HEK293 (cell line): ENCODE data around the gene SAMD11.
A peak's percentile ranks its signal among the peaks of the same experiment; 100 is the strongest.

Experiments
- CTCF ChIA-PET: fragments of 350-600 bp; formaldehyde crosslinking; extraction: SDS; loops from one replicate; lab custom pipeline; 2021; ENCODE audit warnings: antibody characterized with exemption; lab: Yijun Ruan, JAX
- POLR2A ChIA-PET: fragments of 300-600 bp; formaldehyde crosslinking; extraction: SDS; loops from one replicate; lab custom pipeline; 2020; ENCODE audit warnings: antibody characterized with exemption, inconsistent platforms; lab: Yijun Ruan, JAX
- H3K27ac ChIP-seq: fragments of 200-500 bp; sonication (Bioruptor generic); 2 replicates; pipeline ENCODE4 v1.5.1; 2014; ENCODE audit warnings: low read depth, low read length, control low read depth, inconsistent platforms; ENCODE audit errors: extremely low read depth
- H3K36me3 ChIP-seq, 2 experiments: fragments of 200-500 bp in 1 of 2; sonication (Bioruptor generic) in 1 of 2; 1 replicate in 1 of 2; 2 replicates in 1 of 2; pipeline ENCODE4 v1.5.1; 2014 to 2017; ENCODE audit warnings: inconsistent platforms in 2 of 2, low read length in 2 of 2; ENCODE audit not compliant: control insufficient read depth in 2 of 2, insufficient read depth in 1 of 2
- H3K4me1 ChIP-seq: fragments of 200-500 bp; sonication (Bioruptor generic); 2 replicates; pipeline ENCODE4 v1.5.1; 2014; ENCODE audit warnings: mild to moderate bottlenecking, low read length, inconsistent platforms; ENCODE audit not compliant: control insufficient read depth, insufficient read depth
- H3K4me3 ChIP-seq: 2 replicates; pipeline ENCODE4 v1.5.1; 2011; ENCODE audit warnings: low read depth, mild to moderate bottlenecking, control low read depth, low read length, moderate library complexity
- H3K9me3 ChIP-seq: fragments of 200-500 bp; sonication (Bioruptor generic); 2 replicates; pipeline ENCODE4 v1.5.1; 2014; ENCODE audit warnings: low read depth, low read length, inconsistent platforms; ENCODE audit not compliant: control insufficient read depth, insufficient read depth
- GLI2 ChIP-seq: fragments of 450-650 bp; formaldehyde crosslinking; IDR thresholded peaks from 2 replicates; pipeline ENCODE4; 2017; ENCODE audit warnings: missing biosample characterization, missing genetic modification characterization, low read depth, borderline replicate concordance
- KLF10 ChIP-seq: fragments of 450-650 bp; IDR thresholded peaks from 2 replicates; pipeline ENCODE4 v1.5.1; 2018; ENCODE audit warnings: missing biosample characterization, mild to moderate bottlenecking, missing genetic modification characterization
- KLF17 ChIP-seq: fragments of 450-650 bp; formaldehyde crosslinking; IDR thresholded peaks from 2 replicates; pipeline ENCODE4 v1.5.1; 2016; ENCODE audit warnings: missing biosample characterization, missing genetic modification characterization
- OSR2 ChIP-seq: fragments of 450-650 bp; formaldehyde crosslinking; IDR thresholded peaks from 2 replicates; pipeline ENCODE4 v1.5.1; 2016; ENCODE audit warnings: missing biosample characterization, missing genetic modification characterization
- PRDM2 ChIP-seq: fragments of 450-650 bp; formaldehyde crosslinking; IDR thresholded peaks from 2 replicates; pipeline ENCODE4 v1.5.1; 2016; ENCODE audit warnings: missing biosample characterization, missing genetic modification characterization, borderline replicate concordance
- SALL2 ChIP-seq: fragments of 450-650 bp; formaldehyde crosslinking; IDR thresholded peaks from 2 replicates; pipeline ENCODE4 v1.5.0; 2017; ENCODE audit warnings: missing biosample characterization, mild to moderate bottlenecking, missing genetic modification characterization, borderline replicate concordance
- YY1 ChIP-seq: fragments of 450-650 bp; formaldehyde crosslinking; IDR thresholded peaks from 2 replicates; pipeline ENCODE4 v1.5.1; 2018; ENCODE audit warnings: missing biosample characterization, missing genetic modification characterization
- ZBTB8A ChIP-seq: fragments of 450-650 bp; formaldehyde crosslinking; IDR thresholded peaks from 2 replicates; pipeline ENCODE4 v1.5.1; 2016; ENCODE audit warnings: missing biosample characterization, missing genetic modification characterization
- ZFP69B ChIP-seq: fragments of 450-650 bp; formaldehyde crosslinking; IDR thresholded peaks from 2 replicates; pipeline ENCODE4 v1.5.1; 2016; ENCODE audit warnings: missing biosample characterization, missing genetic modification characterization
- ZNF398 ChIP-seq: fragments of 450-650 bp; formaldehyde crosslinking; IDR thresholded peaks from 2 replicates; pipeline ENCODE4 v1.5.1; 2017; ENCODE audit warnings: missing biosample characterization, missing genetic modification characterization
- ZNF600 ChIP-seq: fragments of 450-650 bp; formaldehyde crosslinking; IDR thresholded peaks from 2 replicates; pipeline ENCODE4 v1.5.1; 2016; ENCODE audit warnings: missing biosample characterization, missing genetic modification characterization
- TF ChIP-seq, protein P1 (sequence below): fragments of 450-650 bp; formaldehyde crosslinking; IDR thresholded peaks from 2 replicates; pipeline ENCODE4 v1.5.1; 2016; ENCODE audit warnings: missing biosample characterization, missing genetic modification characterization, borderline replicate concordance
- TF ChIP-seq, protein P2 (sequence below): fragments of 450-650 bp; formaldehyde crosslinking; IDR thresholded peaks from 2 replicates; pipeline ENCODE4 v1.5.1; 2016; ENCODE audit warnings: missing biosample characterization, missing genetic modification characterization

The SAMD11 gene

DNA sequence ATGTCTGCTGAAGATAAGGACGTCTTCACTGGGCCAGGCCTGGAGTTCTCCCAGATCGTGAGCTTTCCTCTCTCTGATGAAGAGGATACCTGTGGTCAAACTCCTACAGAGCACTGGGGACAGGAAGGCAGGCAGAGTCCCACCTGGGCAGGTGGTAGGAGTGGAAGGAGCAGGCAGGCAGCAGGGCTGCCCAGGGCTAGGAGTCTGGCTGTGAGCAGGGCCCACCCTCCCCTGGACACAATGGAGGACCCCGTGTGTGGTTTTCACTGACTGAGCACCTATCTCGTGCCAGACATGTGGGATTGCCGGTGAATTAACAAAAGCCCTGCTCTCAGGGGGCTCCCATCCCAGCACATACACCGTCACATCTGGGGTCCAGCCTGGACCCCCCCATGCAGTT lies 4.9 kb upstream of the SAMD11 start (continued):
- TF ChIP-seq ZNF398, result no peak

DNA sequence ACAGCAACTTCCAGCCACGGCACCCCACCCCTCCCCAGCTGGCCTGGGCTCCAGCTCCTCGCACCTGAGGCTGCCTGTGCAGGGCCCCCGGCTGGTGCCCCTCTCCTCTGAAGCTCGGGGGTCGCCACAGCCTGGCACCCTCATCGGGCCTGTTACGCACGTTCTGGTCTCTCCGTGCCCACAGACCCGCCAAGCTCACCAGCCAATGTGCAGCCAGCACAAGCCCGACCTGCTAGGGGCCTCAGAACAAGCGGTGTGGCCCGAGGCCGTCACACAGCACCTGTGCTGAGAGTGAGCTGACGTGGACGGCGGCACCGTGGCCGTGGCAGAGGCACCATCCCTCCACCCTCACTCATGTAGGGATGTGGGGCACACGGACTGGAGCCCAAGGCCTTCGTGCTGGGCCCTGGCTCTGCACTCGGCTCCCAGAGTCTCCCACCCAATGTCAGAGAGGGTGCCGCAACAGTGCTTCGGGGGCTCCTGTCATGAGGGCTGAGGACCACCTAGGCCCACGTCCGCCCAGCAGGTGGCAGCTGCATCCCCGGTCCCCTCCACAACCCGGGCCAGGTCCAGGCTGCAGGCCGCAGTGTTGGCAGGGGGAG lies 4.4 kb upstream of the SAMD11 start:
- no peak overlapping the region for H3K4me3 ChIP-seq
- CTCF ChIA-PET, result interaction anchor here (0.6 to 2.4 kb wide), 3 partner anchors 11 to 20 kb away, joined by 3 to 17 read pairs (median 3); no protein-coding TSS in a partner anchor
- H3K4me1 ChIP-seq, result peaks cover 32% of the 10 kb centered on the region
- peaks cover 0 to 22% of the 10 kb centered on the region in 2 experiments; a peak in 1 of 3 replicates for H3K36me3 ChIP-seq
- POLR2A ChIA-PET, result interaction anchor here (0.9 to 5.2 kb wide), 4 partner anchors 11 to 30 kb away, joined by 3 to 106 read pairs (median 14); no protein-coding TSS in a partner anchor
- no peak overlapping the region for H3K27ac ChIP-seq
- H3K9me3 ChIP-seq, result no peaks in the 10 kb centered on the region
- peak; percentile 72 for TF ChIP-seq ZNF600 (tag by site-specific recombination)
- TF ChIP-seq OSR2 (tag by site-specific recombination), result no peak
- TF ChIP-seq KLF10, result no peak
- TF ChIP-seq, protein P1, sequence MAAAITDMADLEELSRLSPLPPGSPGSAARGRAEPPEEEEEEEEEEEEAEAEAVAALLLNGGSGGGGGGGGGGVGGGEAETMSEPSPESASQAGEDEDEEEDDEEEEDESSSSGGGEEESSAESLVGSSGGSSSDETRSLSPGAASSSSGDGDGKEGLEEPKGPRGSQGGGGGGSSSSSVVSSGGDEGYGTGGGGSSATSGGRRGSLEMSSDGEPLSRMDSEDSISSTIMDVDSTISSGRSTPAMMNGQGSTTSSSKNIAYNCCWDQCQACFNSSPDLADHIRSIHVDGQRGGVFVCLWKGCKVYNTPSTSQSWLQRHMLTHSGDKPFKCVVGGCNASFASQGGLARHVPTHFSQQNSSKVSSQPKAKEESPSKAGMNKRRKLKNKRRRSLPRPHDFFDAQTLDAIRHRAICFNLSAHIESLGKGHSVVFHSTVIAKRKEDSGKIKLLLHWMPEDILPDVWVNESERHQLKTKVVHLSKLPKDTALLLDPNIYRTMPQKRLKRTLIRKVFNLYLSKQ (tag by site-specific recombination), result no peak
- TF ChIP-seq, protein P2, sequence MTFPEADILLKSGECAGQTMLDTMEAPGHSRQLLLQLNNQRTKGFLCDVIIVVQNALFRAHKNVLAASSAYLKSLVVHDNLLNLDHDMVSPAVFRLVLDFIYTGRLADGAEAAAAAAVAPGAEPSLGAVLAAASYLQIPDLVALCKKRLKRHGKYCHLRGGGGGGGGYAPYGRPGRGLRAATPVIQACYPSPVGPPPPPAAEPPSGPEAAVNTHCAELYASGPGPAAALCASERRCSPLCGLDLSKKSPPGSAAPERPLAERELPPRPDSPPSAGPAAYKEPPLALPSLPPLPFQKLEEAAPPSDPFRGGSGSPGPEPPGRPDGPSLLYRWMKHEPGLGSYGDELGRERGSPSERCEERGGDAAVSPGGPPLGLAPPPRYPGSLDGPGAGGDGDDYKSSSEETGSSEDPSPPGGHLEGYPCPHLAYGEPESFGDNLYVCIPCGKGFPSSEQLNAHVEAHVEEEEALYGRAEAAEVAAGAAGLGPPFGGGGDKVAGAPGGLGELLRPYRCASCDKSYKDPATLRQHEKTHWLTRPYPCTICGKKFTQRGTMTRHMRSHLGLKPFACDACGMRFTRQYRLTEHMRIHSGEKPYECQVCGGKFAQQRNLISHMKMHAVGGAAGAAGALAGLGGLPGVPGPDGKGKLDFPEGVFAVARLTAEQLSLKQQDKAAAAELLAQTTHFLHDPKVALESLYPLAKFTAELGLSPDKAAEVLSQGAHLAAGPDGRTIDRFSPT (tag by site-specific recombination), result peak; percentile 65
- peak; percentile 51; the same call in 1 of the 2 replicates for TF ChIP-seq ZBTB8A (tag by site-specific recombination)

DNA sequence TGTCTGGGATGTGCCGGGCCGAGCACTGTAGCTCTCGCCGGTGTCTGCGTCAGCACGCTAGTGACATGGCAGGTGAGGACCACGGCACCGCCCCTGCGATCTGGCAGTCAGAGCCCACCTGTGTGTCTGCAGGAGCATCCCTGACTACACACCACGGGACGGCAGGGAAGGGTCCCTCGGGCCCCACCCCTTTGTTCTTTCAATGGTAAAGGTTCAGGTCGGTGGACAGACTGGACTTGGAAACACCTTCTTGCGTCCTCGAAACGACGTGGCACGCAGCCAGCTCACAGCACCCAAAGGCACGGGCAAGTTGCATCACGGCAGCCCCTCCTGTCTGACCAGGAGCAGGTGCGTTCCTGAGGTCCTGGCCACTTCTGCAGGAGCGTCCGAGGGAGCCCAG lies 3.7 kb upstream of the SAMD11 start:
- POLR2A ChIA-PET, result interaction anchor here (1.0 to 5.2 kb wide), 5 partner anchors 8 to 29 kb away, joined by 5 to 106 read pairs (median 14); no protein-coding TSS in a partner anchor
- Histone ChIP-seq H3K36me3 (peaks cover 0 to 22% of the 10 kb centered on the region in 2 experiments; a peak in 1 of 3 replicates), H3K27ac (peak overlapping the region; percentile 63; the same call in 1 of the 2 replicates), H3K4me3 (no peak overlapping the region), H3K9me3 (no peaks in the 10 kb centered on the region), H3K4me1 (peaks cover 32% of the 10 kb centered on the region)
- 0 out of 2 replicates have a peak, but pooled peaks have one; percentile 8 for TF ChIP-seq KLF17 (tag by site-specific recombination)
- no peak for TF ChIP-seq GLI2 (tag by site-specific recombination)
- peak; percentile 52; the same call in 1 of the 2 replicates for TF ChIP-seq ZFP69B (tag by site-specific recombination)
- CTCF ChIA-PET, result interaction anchor here (1.0 to 2.4 kb wide), 3 partner anchors 9 to 26 kb away, joined by 3 to 17 read pairs (median 3); no protein-coding TSS in a partner anchor

DNA sequence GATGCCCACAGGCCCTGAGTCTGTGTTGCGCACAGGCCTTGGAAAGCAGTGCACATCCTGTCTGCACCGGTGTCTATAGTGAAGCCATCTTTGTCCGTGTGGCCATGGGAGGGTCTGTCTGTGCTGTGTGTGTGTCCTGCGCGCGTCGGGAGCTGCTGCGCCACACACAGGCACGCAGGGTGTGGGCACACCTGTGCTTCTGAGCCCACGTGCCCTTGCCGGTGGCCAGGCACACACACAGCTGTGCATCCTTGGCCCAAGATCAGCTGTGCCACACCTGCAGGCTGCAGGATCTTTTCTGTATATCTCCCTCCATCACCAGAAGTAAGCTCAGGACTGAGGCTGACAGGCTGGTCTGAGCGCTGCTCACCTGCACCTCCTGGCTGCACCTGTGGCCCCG lies 3.2 kb upstream of the SAMD11 start:
- H3K4me3 ChIP-seq, result no peak overlapping the region
- ChIA-PET CTCF (interaction anchor here (0.9 to 2.4 kb wide), 5 partner anchors 8 to 55 kb away, joined by 3 to 17 read pairs (median 4); no protein-coding TSS in a partner anchor), POLR2A (interaction anchor here (1.0 to 5.2 kb wide), 5 partner anchors 9 to 29 kb away, joined by 5 to 106 read pairs (median 14); no protein-coding TSS in a partner anchor)
- H3K4me1 ChIP-seq, result peaks cover 32% of the 10 kb centered on the region
- no peaks in the 10 kb centered on the region for H3K9me3 ChIP-seq
- H3K27ac ChIP-seq, result peak overlapping the region; percentile 63
- H3K36me3 ChIP-seq, result peaks cover 0 to 22% of the 10 kb centered on the region in 2 experiments; a peak in 1 of 3 replicates
- TF ChIP-seq PRDM2 (tag by site-specific recombination) (0 out of 2 replicates have a peak, but pooled peaks have one; percentile 68), SALL2 (tag by site-specific recombination) (no peak), ZNF600 (tag by site-specific recombination) (peak; percentile 45; the same call in 1 of the 2 replicates), YY1 (tag by site-specific recombination) (peak; percentile 16; the same call in 1 of the 2 replicates)
